HG03442 (cell line): Measurements from ENCODE around the gene SLC25A48.

Experiments
- ATAC-seq: cut with Tn5 transposase; IDR thresholded peaks from one replicate; pipeline ENCODE4 v1.9.1; 2021; ENCODE audit warnings: mild to moderate bottlenecking, moderate library complexity; ENCODE audit not compliant: unreplicated experiment

SLC25A48 gene

GRCh38 chr5:135913713-135914626, 79.5 kb downstream of the SLC25A48 start:
- ATAC-seq = no peak

- ATAC-seq = no peak
Measured at GRCh38 chr5:135915466-135916001, 81.1 kb downstream of the SLC25A48 start.

GRCh38 chr5:135916638-135917263, 82.3 kb downstream of the SLC25A48 start:
- no peak for ATAC-seq

GRCh38 chr5:135920199-135920598, 85.7 kb downstream of the SLC25A48 start:
- no peak for ATAC-seq

GRCh38 chr5:135921388-135921787, 86.9 kb downstream of the SLC25A48 start:
- no peak for ATAC-seq

GRCh38 chr5:135930029-135930948, 95.8 kb downstream of the SLC25A48 start:
- no peak for ATAC-seq

- no peak for ATAC-seq
Measured at GRCh38 chr5:135930949-135931295, 96.5 kb downstream of the SLC25A48 start.

GRCh38 chr5:135934939-135935338, 100.5 kb downstream of the SLC25A48 start:
- no peak for ATAC-seq

- no peak for ATAC-seq
Measured at GRCh38 chr5:135937245-135937911, 102.9 kb downstream of the SLC25A48 start.
